PC-9 (cell line): ENCODE measurements around the gene NECTIN1. TPM values are rescaled to one million over a fixed set of nuclear protein-coding genes. Genes with fewer than 3 reads are reported as not detected.

Source experiments
- BruUV-seq: library from RNA; stranded (reverse); fragments of 400-500 nt; replicated peaks from 2 replicates; lab custom pipeline; 2021; lab: Mats Ljungman, UMichigan
- CTCF ChIA-PET: fragments of 300-600 bp; sonication (Branson Sonifier 250); formaldehyde crosslinking; loops from one replicate; lab custom pipeline; 2022; ENCODE audit warnings: antibody characterized with exemption; lab: Charles Lee
- POLR2A ChIA-PET: fragments of 300-600 bp; sonication (Branson Sonifier 250); formaldehyde crosslinking; loops from one replicate; lab custom pipeline; 2022; ENCODE audit warnings: antibody characterized with exemption; ENCODE audit not compliant: unreplicated experiment; lab: Charles Lee
- DNase-seq, 2 experiments: peaks; one replicate each; pipeline versions ENCODE4 v3.0.0 to v3.0.0-alpha.2; 2015 to 2022; ENCODE audit warnings: mixed read lengths in 1 of 2
- H2AFZ ChIP-seq: fragments of 200-600 bp; sonication (generic); 2 replicates; pipeline ENCODE4 v1.8.1; 2017; ENCODE audit warnings: antibody characterized with exemption
- H3F3A ChIP-seq: fragments of 200-600 bp; sonication (generic); 2 replicates; pipeline ENCODE4 v1.8.1; 2017; ENCODE audit warnings: antibody characterized with exemption, mild to moderate bottlenecking, low read depth; ENCODE audit not compliant: insufficient read depth
- H3K27ac ChIP-seq: fragments of 200-600 bp; sonication (generic); 2 replicates; pipeline ENCODE4 v1.6.1; 2016; ENCODE audit warnings: mixed run types
- H3K27me3 ChIP-seq: fragments of 200-600 bp; sonication (generic); 2 replicates; pipeline ENCODE4 v1.6.1; 2016; ENCODE audit warnings: low read depth, mixed run types; ENCODE audit not compliant: insufficient read depth
- H3K36me3 ChIP-seq: fragments of 200-600 bp; sonication (generic); 2 replicates; pipeline ENCODE4 v1.6.1; 2016; ENCODE audit warnings: low read depth, mixed run types
- H3K4me1 ChIP-seq: fragments of 200-600 bp; sonication (generic); replicated peaks from 2 replicates; pipeline ENCODE4 v1.6.1; 2016; ENCODE audit warnings: mixed run types; ENCODE audit not compliant: insufficient read depth
- H3K4me2 ChIP-seq: fragments of 200-600 bp; sonication (generic); 2 replicates; pipeline ENCODE4 v1.6.1; 2017; ENCODE audit warnings: mixed run types
- H3K4me3 ChIP-seq: fragments of 200-600 bp; sonication (generic); 2 replicates; pipeline ENCODE4 v1.6.1; 2016; ENCODE audit warnings: mixed run types
- H3K79me2 ChIP-seq: fragments of 200-600 bp; sonication (generic); 2 replicates; pipeline ENCODE4 v1.6.1; 2017; ENCODE audit warnings: low read depth, mixed run types
- H3K9me2 ChIP-seq: fragments of 200-600 bp; sonication (generic); 2 replicates; pipeline ENCODE4 v1.8.1; 2017; ENCODE audit warnings: mild to moderate bottlenecking; ENCODE audit not compliant: insufficient read depth
- H3K9me3 ChIP-seq: fragments of 200-600 bp; sonication (generic); 2 replicates; pipeline ENCODE4 v1.8.1; 2016; ENCODE audit warnings: low read depth; ENCODE audit not compliant: insufficient read depth
- H4K20me1 ChIP-seq: fragments of 200-600 bp; sonication (generic); 2 replicates; pipeline ENCODE4 v1.8.1; 2017; ENCODE audit not compliant: insufficient read depth
- EZH2 ChIP-seq: fragments of 200-600 bp; sonication (generic); IDR thresholded peaks from 2 replicates; pipeline ENCODE4 v1.8.0; 2017; ENCODE audit warnings: antibody characterized with exemption, low read depth
- intact Hi-C: fragments of 100-400 bp; cut with micrococcal nuclease; formaldehyde crosslinking; loops from one replicate; pipeline ENCODE4 v1.10.0; 2022; ENCODE audit not compliant: unreplicated experiment
- total RNA-seq: library from RNA; stranded (reverse); gene quantifications from 2 replicates; pipeline ENCODE4 v1.2.3, GENCODE V29; 2021
- TF ChIP-seq, protein P1 (sequence below): fragments of 200-600 bp; sonication (generic); conservative IDR thresholded peaks from 2 replicates; pipeline ENCODE4 v1.6.1; 2017; ENCODE audit warnings: mixed run types, antibody characterized with exemption, mild to moderate bottlenecking, moderate library complexity

The NECTIN1 gene
- total RNA-seq, 1 experiment from 2014 or later = 17.6 TPM

DNA sequence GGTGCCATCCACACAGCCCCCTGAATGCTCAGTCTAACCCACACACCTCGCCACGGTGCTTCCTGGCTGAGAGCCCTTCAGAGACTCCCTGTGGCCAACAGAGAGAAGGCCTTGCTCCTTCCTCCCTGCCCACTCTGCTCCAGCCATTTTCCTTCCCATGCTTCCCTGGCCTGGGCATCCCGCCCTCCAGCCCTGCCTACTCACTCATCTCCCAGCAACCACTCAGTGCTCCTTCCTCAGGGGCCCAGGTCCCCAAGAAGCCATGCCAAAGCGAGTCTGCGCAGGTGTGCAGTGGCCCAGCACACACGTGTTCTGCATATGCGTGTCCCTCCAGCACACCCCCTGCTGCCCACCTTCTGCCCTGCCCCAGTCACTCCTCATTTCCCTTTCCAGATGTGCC lies 56.4 kb downstream of the NECTIN1 start:
- H3K9me3 ChIP-seq = no peaks in the 10 kb centered on the region
- intact Hi-C loops = no loop called here
- no peaks in the 10 kb centered on the region for H3K79me2 ChIP-seq
- H3F3A ChIP-seq = no peaks in the 10 kb centered on the region
- no peak overlapping the region for H2AFZ ChIP-seq
- H3K9me2 ChIP-seq = no peaks in the 10 kb centered on the region
- no peak overlapping the region for H3K27ac ChIP-seq
- ChIA-PET POLR2A (no interaction called here), CTCF (no interaction called here)
- no peaks in the 10 kb centered on the region for H3K27me3 ChIP-seq
- no peak overlapping the region for H3K4me3 ChIP-seq
- TF ChIP-seq EZH2 = no peak
- TF ChIP-seq, protein P1, sequence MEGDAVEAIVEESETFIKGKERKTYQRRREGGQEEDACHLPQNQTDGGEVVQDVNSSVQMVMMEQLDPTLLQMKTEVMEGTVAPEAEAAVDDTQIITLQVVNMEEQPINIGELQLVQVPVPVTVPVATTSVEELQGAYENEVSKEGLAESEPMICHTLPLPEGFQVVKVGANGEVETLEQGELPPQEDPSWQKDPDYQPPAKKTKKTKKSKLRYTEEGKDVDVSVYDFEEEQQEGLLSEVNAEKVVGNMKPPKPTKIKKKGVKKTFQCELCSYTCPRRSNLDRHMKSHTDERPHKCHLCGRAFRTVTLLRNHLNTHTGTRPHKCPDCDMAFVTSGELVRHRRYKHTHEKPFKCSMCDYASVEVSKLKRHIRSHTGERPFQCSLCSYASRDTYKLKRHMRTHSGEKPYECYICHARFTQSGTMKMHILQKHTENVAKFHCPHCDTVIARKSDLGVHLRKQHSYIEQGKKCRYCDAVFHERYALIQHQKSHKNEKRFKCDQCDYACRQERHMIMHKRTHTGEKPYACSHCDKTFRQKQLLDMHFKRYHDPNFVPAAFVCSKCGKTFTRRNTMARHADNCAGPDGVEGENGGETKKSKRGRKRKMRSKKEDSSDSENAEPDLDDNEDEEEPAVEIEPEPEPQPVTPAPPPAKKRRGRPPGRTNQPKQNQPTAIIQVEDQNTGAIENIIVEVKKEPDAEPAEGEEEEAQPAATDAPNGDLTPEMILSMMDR = no peak
- BruUV-seq = no TSS peak
- H3K4me2 ChIP-seq = no peak overlapping the region
- no peak for DNase-seq
- peaks cover 15% of the 10 kb centered on the region for H3K4me1 ChIP-seq
- 0 out of 2 replicates have a peak, but pooled peaks cover 9% of the 10 kb centered on the region for H3K36me3 ChIP-seq
- H4K20me1 ChIP-seq = no peaks in the 10 kb centered on the region

DNA sequence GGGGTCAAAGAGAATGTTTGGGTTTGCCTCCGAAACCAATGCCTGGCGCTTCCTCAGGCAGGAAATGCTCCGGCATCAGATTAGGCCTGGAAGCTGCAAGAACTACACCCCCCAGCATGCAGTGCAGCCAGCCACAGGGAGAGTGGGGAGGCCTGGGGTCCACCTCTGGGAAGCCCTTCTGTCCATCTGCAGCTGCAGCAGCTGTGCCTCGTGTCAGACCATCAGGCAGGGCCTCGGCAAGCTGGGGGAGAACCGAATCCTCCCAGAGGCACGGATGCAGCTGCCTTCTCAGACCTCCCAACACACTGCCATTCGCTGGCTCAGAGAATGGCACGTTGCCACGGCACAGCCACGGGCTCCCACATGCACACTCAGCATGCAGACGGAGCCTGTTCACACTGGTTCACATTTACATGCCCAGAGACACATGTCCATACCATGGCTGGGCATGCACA lies 57.4 kb downstream of the NECTIN1 start:
- H3K79me2 ChIP-seq = no peaks in the 10 kb centered on the region
- no peaks in the 10 kb centered on the region for H3K27me3 ChIP-seq
- H2AFZ ChIP-seq = no peak overlapping the region
- no peak for DNase-seq
- intact Hi-C loops = no loop called here
- ChIA-PET POLR2A (no interaction called here), CTCF (no interaction called here)
- BruUV-seq = no TSS peak
- H3K9me2 ChIP-seq = no peaks in the 10 kb centered on the region
- 0 out of 2 replicates have a peak, but pooled peaks cover 7% of the 10 kb centered on the region for H3K36me3 ChIP-seq
- H3K9me3 ChIP-seq = no peaks in the 10 kb centered on the region
- H3K4me3 ChIP-seq = no peak overlapping the region
- H3F3A ChIP-seq = 0 out of 2 replicates have a peak, but pooled peaks cover 4% of the 10 kb centered on the region
- TF ChIP-seq, protein P1 = no peak
- TF ChIP-seq EZH2 = no peak
- H3K27ac ChIP-seq = no peak overlapping the region
- no peak overlapping the region for H3K4me2 ChIP-seq
- peaks cover 8% of the 10 kb centered on the region for H3K4me1 ChIP-seq
- H4K20me1 ChIP-seq = no peaks in the 10 kb centered on the region

DNA sequence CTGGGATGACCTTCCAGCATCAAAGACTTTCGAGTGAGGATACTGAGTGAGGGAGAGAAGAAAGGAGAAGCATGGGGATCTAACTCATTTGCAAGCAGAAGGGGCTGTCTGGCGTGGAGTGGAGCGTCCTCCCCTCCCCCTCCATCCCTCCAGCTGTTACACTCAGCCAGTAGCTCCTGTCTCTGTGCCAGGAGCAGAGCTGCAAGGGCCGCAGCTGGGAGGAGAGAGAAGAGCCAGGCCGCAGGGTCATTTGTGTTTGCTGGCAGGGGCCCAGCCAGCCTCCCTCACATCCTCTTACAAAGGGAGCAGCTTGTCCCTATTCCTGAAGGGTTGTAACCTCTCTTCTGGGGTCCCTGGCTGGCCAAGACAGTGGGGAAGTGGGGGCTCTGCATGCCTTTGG lies 57.9 kb downstream of the NECTIN1 start:
- H4K20me1 ChIP-seq = no peaks in the 10 kb centered on the region
- H3K36me3 ChIP-seq = 0 out of 2 replicates have a peak, but pooled peaks cover 7% of the 10 kb centered on the region
- POLR2A ChIA-PET = no interaction called here
- no peaks in the 10 kb centered on the region for H3K9me3 ChIP-seq
- no peaks in the 10 kb centered on the region for H3K79me2 ChIP-seq
- no peaks in the 10 kb centered on the region for H3K9me2 ChIP-seq
- 0 out of 2 replicates have a peak, but pooled peaks cover 4% of the 10 kb centered on the region for H3F3A ChIP-seq
- H3K27me3 ChIP-seq = no peaks in the 10 kb centered on the region
- no peak overlapping the region for H3K27ac ChIP-seq
- intact Hi-C loops = no loop called here
- DNase-seq = no peak
- TF ChIP-seq, protein P1 = no peak
- no peak for TF ChIP-seq EZH2
- no TSS peak for BruUV-seq
- no peak overlapping the region for H3K4me2 ChIP-seq
- no peak overlapping the region for H2AFZ ChIP-seq
- H3K4me3 ChIP-seq = no peak overlapping the region
- peaks cover 2% of the 10 kb centered on the region for H3K4me1 ChIP-seq
- CTCF ChIA-PET = no interaction called here
